ENCODE results near the gene MCM6. TPM values are rescaled to one million over a fixed set of nuclear protein-coding genes. Genes with fewer than 3 reads are reported as not detected.
"Not testable (repeated sequence)": the region's sequence is repeated elsewhere in the genome, so short reads cannot be mapped to it uniquely, and the experiment has no call there.

Gene MCM6
- polyA plus RNA-seq, 1 donor from 2014 or later = 7.0 TPM

DNA sequence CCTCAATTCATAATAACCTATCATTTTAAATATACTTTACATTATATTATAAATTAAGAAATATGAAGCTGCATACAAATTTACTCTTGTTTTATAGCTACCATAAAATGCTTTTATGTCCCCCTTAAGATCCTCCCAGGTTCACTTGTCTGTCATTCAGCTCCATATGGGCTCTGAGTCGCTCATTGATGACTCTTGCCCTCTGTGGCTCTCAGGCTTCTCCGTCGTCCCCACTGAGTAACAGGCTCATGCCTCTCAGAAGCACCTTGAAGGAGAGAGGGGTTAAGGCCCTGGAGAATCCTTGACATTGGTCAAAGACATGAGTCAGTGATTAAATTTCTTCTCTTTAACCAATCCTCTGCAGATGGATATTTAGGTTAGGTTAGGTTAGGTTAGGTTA is 6.2 kb upstream of the MCM6 start:
- H2AFZ ChIP-seq (ENCODE audit: low read depth, low read length) = no peak overlapping the region
- no peaks in the 10 kb centered on the region for H3F3A ChIP-seq (ENCODE audit: insufficient read depth, low read length, poor library complexity, severe bottlenecking)
- H3K36me3 ChIP-seq (ENCODE audit: insufficient read depth, low read length) = no peaks in the 10 kb centered on the region
- no peaks in the 10 kb centered on the region for H3K79me2 ChIP-seq (replicated peaks; ENCODE audit: insufficient read depth, low read length)
- no peak overlapping the region for H3K27ac ChIP-seq (ENCODE audit: low read length)
- H3K4me2 ChIP-seq (ENCODE audit: low read length) = no peak overlapping the region
- H3K27me3 ChIP-seq (ENCODE audit: insufficient read depth, low read depth, low read length) = no peaks in the 10 kb centered on the region
- H3K9me2 ChIP-seq (ENCODE audit: insufficient read depth, low read length) = no peaks in the 10 kb centered on the region
- TF ChIP-seq EZH2 (IDR thresholded peaks at IDR 0.05; ENCODE audit: borderline replicate concordance, insufficient read depth, low read length, poor library complexity, severe bottlenecking) (no peak), SMC3 (conservative IDR thresholded peaks at IDR 0.05; ENCODE audit: poor library complexity) (no peak), REST (IDR thresholded peaks at IDR 0.05; ENCODE audit: borderline replicate concordance) (no peak), EP300 (conservative IDR thresholded peaks at IDR 0.05; ENCODE audit: poor library complexity, severe bottlenecking) (no peak), MXI1 (conservative IDR thresholded peaks at IDR 0.05; ENCODE audit: poor library complexity, severe bottlenecking) (no peak), TAF1 (IDR thresholded peaks at IDR 0.05; ENCODE audit: low read depth) (no peak), POLR2AphosphoS5 (IDR thresholded peaks at IDR 0.05) (no peak), CTCF (IDR thresholded peaks at IDR 0.05; ENCODE audit: poor library complexity, severe bottlenecking) (no peak), RAD21 (conservative IDR thresholded peaks at IDR 0.05) (no peak)
- no peaks in the 10 kb centered on the region for H4K20me1 ChIP-seq (ENCODE audit: insufficient read depth)
- no peak overlapping the region for H3K9ac ChIP-seq (ENCODE audit: low read length)
- no peak overlapping the region for H3K4me3 ChIP-seq (ENCODE audit: low read length)
- no peaks in the 10 kb centered on the region for H3K9me3 ChIP-seq (ENCODE audit: low read length)

DNA sequence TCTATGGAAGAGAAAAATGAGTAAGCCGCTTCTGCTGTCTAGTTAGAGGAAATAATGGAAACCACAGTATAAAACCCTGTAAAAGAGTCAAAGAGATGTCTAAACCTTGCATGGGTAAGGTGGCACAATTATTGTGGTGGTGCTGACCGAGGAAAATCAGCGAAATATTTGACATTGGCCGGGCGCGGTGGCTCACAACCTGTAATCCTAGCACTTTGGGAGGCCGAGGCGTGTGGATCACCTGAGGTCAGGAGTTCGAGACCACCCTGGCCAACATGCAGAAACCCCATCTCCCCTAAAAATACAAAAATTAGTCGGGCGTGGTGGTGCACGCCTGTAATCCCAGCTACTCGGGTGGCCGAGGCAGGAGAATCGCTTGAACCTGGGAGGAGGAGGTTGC is 527 bp upstream of the MCM6 start:
- H3K4me3 ChIP-seq (ENCODE audit: low read length) = peak overlapping the region; percentile 90
- not testable (repeated sequence) for H4K20me1 ChIP-seq (ENCODE audit: insufficient read depth); H3K9me3 ChIP-seq (ENCODE audit: low read length); H3K36me3 ChIP-seq (ENCODE audit: insufficient read depth, low read length); H3K9ac ChIP-seq (ENCODE audit: low read length); H3K9me2 ChIP-seq (ENCODE audit: insufficient read depth, low read length); H3K79me2 ChIP-seq (replicated peaks; ENCODE audit: insufficient read depth, low read length); H3K27ac ChIP-seq (ENCODE audit: low read length); H3K4me2 ChIP-seq (ENCODE audit: low read length); H3K27me3 ChIP-seq (ENCODE audit: insufficient read depth, low read depth, low read length); H2AFZ ChIP-seq (ENCODE audit: low read depth, low read length); H3F3A ChIP-seq (ENCODE audit: insufficient read depth, low read length, poor library complexity, severe bottlenecking)

- no peaks in the 10 kb centered on the region for H3K36me3 ChIP-seq (ENCODE audit: insufficient read depth, low read length)
- peak overlapping the region; percentile 91 for H3K4me2 ChIP-seq (ENCODE audit: low read length)
- H3K9me2 ChIP-seq (ENCODE audit: insufficient read depth, low read length) = no peaks in the 10 kb centered on the region
- H3K27ac ChIP-seq (ENCODE audit: low read length) = no peak overlapping the region
- H3K9ac ChIP-seq (ENCODE audit: low read length) = peak overlapping the region; percentile 55
- H2AFZ ChIP-seq (ENCODE audit: low read depth, low read length) = peak overlapping the region; percentile 40
- no peaks in the 10 kb centered on the region for H3F3A ChIP-seq (ENCODE audit: insufficient read depth, low read length, poor library complexity, severe bottlenecking)
- H3K9me3 ChIP-seq (ENCODE audit: low read length) = no peaks in the 10 kb centered on the region
- no peak for TF ChIP-seq CTCF (IDR thresholded peaks at IDR 0.05; ENCODE audit: poor library complexity, severe bottlenecking)
- no peak for TF ChIP-seq EZH2 (IDR thresholded peaks at IDR 0.05; ENCODE audit: borderline replicate concordance, insufficient read depth, low read length, poor library complexity, severe bottlenecking)
- no peak for TF ChIP-seq TAF1 (IDR thresholded peaks at IDR 0.05; ENCODE audit: low read depth)
- TF ChIP-seq REST (IDR thresholded peaks at IDR 0.05; ENCODE audit: borderline replicate concordance) = no peak
- TF ChIP-seq MXI1 (conservative IDR thresholded peaks at IDR 0.05; ENCODE audit: poor library complexity, severe bottlenecking) = no peak
- no peak for TF ChIP-seq EP300 (conservative IDR thresholded peaks at IDR 0.05; ENCODE audit: poor library complexity, severe bottlenecking)
- TF ChIP-seq RAD21 (conservative IDR thresholded peaks at IDR 0.05) = no peak
- TF ChIP-seq SMC3 (conservative IDR thresholded peaks at IDR 0.05; ENCODE audit: poor library complexity) = no peak
- no peak for TF ChIP-seq POLR2AphosphoS5 (IDR thresholded peaks at IDR 0.05)
- H3K4me3 ChIP-seq (ENCODE audit: low read length) = peak overlapping the region; percentile 90
- peaks cover 4% of the 10 kb centered on the region for H3K79me2 ChIP-seq (replicated peaks; ENCODE audit: insufficient read depth, low read length)
- no peaks in the 10 kb centered on the region for H4K20me1 ChIP-seq (ENCODE audit: insufficient read depth)
- H3K27me3 ChIP-seq (ENCODE audit: insufficient read depth, low read depth, low read length) = no peaks in the 10 kb centered on the region
These were observed 665 bp downstream of the MCM6 start for GRCh38 chr2:135875491-135876065.
